GM12801 (cell line): ENCODE data around the gene WDR90.

ENCODE experiments used
- CTCF ChIP-seq: IDR thresholded peaks from one replicate; pipeline ENCODE4 v1.5.1; 2011; ENCODE audit warnings: control low read depth; ENCODE audit not compliant: insufficient read length; ENCODE audit errors: extremely low read depth

The WDR90 gene

GRCh38 chr16:694863-695354, 45.7 kb downstream of the WDR90 start:
- no peak for TF ChIP-seq CTCF

GRCh38 chr16:695355-696089, 46.4 kb downstream of the WDR90 start:
- no peak for TF ChIP-seq CTCF

- no peak for TF ChIP-seq CTCF
Measured at GRCh38 chr16:698911-699671, 49.9 kb downstream of the WDR90 start.

DNA sequence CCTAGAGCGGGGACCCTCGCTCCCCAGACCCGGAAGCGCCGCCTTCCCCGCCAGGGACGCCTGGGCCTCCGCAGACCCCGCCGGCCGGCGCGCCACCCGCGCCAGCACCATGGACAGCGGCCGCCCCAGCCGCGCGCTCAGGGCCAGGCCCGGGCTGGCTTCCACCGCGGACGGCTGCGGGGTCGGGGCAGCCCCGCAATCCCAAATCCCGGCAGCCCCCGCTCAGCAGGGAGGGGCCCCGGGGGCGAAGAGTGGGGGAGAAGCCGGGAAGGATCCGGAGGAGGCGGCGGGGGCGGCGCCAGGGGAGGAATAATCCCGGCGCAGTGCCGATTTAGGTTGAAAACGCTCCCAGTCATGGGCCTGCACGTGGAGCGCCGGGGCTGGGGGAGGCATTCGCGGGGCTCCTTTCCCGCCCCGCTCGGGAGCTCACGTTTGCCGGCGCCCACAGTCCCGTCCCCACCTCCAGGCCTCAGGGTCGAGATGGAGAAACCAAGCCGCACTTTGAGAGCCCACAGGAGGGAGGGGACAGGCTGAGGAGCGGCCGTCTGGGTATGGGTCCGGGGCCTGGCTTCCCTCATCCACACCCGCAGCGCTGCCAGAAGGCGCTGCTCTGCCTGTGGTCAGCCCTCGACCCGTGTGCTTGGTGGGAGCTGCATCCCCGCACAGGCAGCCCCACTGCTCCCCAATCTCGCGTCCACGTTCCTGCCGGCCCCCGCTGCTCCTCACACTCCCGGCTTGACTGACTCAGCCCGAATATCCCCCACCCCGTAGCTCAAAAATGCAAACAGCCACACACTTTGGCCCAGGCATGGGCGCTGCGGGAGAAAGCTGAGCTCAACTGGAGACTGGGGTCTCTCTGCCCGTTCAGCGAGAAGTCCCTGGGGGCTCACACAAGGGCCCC, 51.8 kb downstream of the WDR90 start:
- TF ChIP-seq CTCF: no peak

DNA sequence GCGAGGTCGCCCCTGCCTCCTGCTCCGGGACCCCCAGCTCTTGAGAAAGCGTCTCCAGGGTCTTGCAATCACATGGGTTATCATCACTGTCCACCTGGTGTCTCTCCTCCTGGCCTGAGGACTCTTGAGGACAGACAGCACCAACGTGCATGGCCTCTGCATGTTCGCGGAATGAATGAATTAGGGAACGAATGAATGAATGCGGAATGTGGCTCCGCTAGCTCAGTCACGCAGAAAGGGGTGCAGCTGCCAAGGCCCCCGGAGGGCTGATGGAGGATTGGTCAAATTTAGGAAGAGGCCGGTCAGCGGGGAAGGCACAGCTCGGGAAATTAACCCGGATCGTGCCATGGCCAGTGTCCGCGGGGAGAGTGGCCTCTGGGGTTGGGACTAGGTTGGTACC, 53.2 kb downstream of the WDR90 start:
- TF ChIP-seq CTCF: no peak

GRCh38 chr16:703406-703805, 54.2 kb downstream of the WDR90 start:
- TF ChIP-seq CTCF: no peak

DNA sequence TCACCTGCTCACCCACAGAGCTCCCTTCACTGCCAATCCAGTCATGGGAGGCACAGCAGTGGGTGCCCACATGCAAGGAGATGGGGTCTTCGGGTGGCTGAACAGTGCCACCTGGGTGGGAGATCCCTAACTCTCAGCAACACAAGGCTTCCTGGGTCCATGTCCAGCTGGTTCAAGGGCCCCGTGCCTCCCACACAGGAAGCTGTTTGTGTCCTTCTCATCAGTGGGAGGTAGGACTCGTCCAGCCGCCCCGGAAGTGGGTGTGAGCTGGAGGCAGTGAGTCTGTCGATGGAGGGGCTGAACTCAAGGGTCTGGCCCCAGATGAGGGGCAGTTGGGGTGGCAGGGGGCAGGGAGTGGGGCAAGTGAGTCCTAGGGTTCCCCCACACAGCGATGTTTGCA, 54.9 kb downstream of the WDR90 start:
- no peak for TF ChIP-seq CTCF
